AG04450 (cell line): Measurements from ENCODE around the gene CCDC102B. TPM values are rescaled to one million over a fixed set of nuclear protein-coding genes. Genes with fewer than 3 reads are reported as not detected.

Experiments used
- CTCF ChIA-PET: fragments of 300-600, 350-600 bp; formaldehyde crosslinking; extraction: SDS; loops from one replicate; lab custom pipeline; 2022; ENCODE audit warnings: antibody characterized with exemption, inconsistent platforms; lab: Charles Lee
- POLR2A ChIA-PET: fragments of 350-600 bp; formaldehyde crosslinking; extraction: SDS; loops from one replicate; lab custom pipeline; 2021; ENCODE audit warnings: antibody characterized with exemption, inconsistent platforms; lab: Yijun Ruan, JAX
- DNase-seq: peaks from one replicate; pipeline ENCODE4 v3.0.0-alpha.2; 2011; ENCODE audit warnings: low read depth, low spot score
- H3K27ac ChIP-seq: one replicate; pipeline ENCODE4 v1.5.1; 2012; ENCODE audit warnings: low read depth, low read length, control low read depth
- H3K27me3 ChIP-seq: one replicate; pipeline ENCODE4 v1.6.0; 2012; ENCODE audit warnings: low read length; ENCODE audit not compliant: control insufficient read depth, insufficient read depth
- H3K4me3 ChIP-seq: 2 replicates; pipeline ENCODE4 v1.5.1; 2011; ENCODE audit warnings: mild to moderate bottlenecking, low read depth, low read length, control low read depth
- H3K9me3 ChIP-seq: 2 replicates; pipeline ENCODE4 v1.5.1; 2012; ENCODE audit warnings: low read length; ENCODE audit not compliant: control insufficient read depth, insufficient read depth
- polyA plus RNA-seq: library from polyadenylated mRNA; depleted of rRNA; stranded (reverse); fragments of >200 nt; gene quantifications from 2 replicates; pipeline ENCODE4 v1.2.3, GENCODE V29; 2011
- TF ChIP-seq, protein P1 (sequence below): IDR thresholded peaks from 2 replicates; pipeline ENCODE4 v1.5.1; 2011; ENCODE audit warnings: low read depth, low read length, control low read depth, inconsistent platforms

Gene CCDC102B
- polyA plus RNA-seq, 1 experiment = 4.0 TPM

DNA sequence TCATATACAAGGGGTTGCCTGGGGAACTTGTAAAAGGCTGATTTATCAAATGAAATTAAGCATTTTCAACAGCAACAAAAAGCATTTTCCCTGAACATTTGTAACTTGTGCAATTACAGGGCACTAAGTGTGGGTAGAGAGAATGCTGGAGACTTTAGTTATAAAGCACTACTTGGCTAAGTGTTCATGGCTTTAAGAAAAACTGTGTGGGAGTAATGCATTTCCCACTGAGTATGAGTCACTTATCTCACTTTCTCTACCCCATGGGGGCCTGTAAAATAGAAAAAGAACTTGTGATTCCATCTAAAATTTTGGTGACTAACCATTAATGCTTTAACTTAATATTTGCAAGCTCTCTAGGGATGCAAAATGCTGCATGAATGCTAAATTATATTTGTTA is 193.4 kb downstream of the CCDC102B start:
- Histone ChIP-seq H3K9me3 (no peaks in the 10 kb centered on the region), H3K27ac (no peak overlapping the region), H3K27me3 (no peaks in the 10 kb centered on the region), H3K4me3 (no peak overlapping the region)
- no peak for DNase-seq
- POLR2A ChIA-PET = no interaction called here
- CTCF ChIA-PET = no interaction called here
- TF ChIP-seq, protein P1, sequence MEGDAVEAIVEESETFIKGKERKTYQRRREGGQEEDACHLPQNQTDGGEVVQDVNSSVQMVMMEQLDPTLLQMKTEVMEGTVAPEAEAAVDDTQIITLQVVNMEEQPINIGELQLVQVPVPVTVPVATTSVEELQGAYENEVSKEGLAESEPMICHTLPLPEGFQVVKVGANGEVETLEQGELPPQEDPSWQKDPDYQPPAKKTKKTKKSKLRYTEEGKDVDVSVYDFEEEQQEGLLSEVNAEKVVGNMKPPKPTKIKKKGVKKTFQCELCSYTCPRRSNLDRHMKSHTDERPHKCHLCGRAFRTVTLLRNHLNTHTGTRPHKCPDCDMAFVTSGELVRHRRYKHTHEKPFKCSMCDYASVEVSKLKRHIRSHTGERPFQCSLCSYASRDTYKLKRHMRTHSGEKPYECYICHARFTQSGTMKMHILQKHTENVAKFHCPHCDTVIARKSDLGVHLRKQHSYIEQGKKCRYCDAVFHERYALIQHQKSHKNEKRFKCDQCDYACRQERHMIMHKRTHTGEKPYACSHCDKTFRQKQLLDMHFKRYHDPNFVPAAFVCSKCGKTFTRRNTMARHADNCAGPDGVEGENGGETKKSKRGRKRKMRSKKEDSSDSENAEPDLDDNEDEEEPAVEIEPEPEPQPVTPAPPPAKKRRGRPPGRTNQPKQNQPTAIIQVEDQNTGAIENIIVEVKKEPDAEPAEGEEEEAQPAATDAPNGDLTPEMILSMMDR = no peak

DNA sequence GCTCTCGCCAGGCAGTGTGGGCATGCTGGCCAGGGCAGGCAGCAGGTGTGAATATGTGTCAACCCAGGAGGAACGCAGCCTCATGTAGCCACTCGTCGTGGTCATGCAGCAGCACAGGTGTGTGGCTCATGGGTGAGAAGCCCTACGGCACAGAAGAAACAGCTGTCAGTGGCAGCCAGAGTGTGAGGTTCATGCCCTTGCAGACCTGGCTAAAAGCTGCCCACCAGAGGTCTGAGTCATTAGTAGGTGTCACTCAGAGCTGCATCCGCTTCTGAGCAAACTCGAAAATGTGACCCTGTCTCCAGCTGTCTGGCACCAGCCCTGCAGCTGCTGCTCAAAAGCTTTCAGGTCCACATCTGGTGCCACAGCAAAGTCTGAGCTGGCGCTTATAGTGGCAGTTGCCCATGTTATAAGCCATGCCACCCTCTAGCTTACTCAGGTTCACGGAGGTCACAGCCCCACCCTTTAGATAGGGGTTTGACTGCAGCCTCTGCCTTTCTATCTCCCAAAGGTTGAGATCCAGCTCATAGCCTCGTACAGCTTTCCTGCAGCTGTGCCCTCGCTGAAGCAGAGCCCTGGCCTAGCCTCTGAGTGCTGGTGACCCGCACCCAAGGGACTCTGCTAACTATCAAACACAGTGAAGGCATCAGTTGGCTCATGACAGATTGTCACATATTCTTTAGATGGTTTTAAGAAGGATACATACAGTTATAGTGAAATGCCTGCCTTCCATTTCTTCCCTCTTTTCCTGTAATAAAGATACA is 195.0 kb downstream of the CCDC102B start:
- Histone ChIP-seq H3K27ac (no peak overlapping the region), H3K9me3 (no peaks in the 10 kb centered on the region), H3K27me3 (no peaks in the 10 kb centered on the region), H3K4me3 (no peak overlapping the region)
- ChIA-PET CTCF (no interaction called here), POLR2A (no interaction called here)
- no peak for DNase-seq
- TF ChIP-seq, protein P1 = no peak

DNA sequence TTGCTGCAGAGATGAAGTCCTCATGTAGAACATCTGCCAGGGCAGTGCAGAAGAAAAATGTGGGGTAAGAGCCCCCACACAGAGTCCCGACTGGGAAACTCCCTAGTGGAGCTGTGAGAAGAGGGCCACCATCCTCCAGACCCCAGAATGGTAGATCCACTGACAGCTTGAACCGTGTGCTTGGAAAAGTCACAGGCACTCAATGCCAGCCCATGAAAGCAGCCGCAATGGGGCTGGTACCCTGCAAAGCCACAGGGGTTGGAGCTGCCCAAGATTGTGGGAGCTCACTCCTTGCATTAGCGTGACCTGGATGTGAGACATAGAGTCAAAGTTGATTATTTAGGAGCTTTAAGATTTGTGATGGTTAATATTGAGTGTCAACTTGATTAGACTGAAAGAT is 197.8 kb downstream of the CCDC102B start:
- Histone ChIP-seq H3K27me3 (no peaks in the 10 kb centered on the region), H3K27ac (no peak overlapping the region), H3K4me3 (no peak overlapping the region), H3K9me3 (no peaks in the 10 kb centered on the region)
- DNase-seq = no peak
- TF ChIP-seq, protein P1 = no peak
- ChIA-PET CTCF (no interaction called here), POLR2A (no interaction called here)

DNA sequence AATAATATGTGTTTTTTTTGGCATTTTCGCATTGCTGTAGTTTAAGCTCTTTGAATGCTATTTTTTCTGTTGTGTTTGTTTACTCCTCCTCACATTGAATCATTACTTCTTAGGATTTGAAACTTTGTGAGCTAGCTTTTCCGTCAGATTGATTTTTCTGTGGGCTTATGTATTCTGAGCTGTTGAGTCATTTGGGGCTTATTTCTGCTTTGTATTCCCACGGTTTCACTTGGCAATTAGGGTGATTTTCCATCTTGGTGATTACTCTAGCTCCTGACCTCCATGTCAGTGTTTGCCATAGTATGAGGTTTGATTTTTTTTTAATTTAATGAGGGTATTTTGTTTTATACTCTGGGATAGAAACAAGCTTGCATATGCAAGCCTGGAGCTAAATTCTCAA is 200.0 kb downstream of the CCDC102B start:
- ChIA-PET POLR2A (no interaction called here), CTCF (no interaction called here)
- TF ChIP-seq, protein P1 = no peak
- no peaks in the 10 kb centered on the region for H3K27me3 ChIP-seq
- DNase-seq = no peak
- H3K27ac ChIP-seq = no peak overlapping the region
- H3K4me3 ChIP-seq = no peak overlapping the region
- no peaks in the 10 kb centered on the region for H3K9me3 ChIP-seq

DNA sequence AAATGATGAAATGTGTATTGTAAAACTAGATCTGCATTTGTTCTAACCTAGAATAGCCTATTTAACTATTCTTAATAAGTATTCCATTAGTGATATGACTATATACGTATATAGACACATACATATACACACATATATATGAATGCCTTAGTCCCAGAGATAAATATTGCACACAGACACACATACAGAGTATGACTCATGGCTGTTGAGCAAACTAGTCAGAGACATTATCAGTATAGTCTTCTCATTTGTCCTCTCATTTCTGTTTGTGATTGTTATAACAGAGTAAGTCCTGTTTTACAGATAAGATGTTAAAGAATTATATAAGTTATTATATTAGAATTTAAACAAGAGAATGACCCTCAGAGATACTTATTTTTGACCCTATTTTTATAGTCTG is 202.5 kb downstream of the CCDC102B start:
- TF ChIP-seq, protein P1 = no peak
- POLR2A ChIA-PET = no interaction called here
- no peak overlapping the region for H3K27ac ChIP-seq
- no peaks in the 10 kb centered on the region for H3K9me3 ChIP-seq
- CTCF ChIA-PET = interaction anchor here (1.2 kb wide), 1 partner anchor 13 kb away, joined by 3 read pairs; no protein-coding TSS in a partner anchor
- H3K27me3 ChIP-seq = no peaks in the 10 kb centered on the region
- H3K4me3 ChIP-seq = no peak overlapping the region
- DNase-seq = no peak
